WERI-Rb-1 (cell line): Measurements from ENCODE around the gene ACSF3.

Experiments
- DNase-seq: peaks from one replicate; pipeline ENCODE4 v3.0.0-alpha.2; 2020
- H3K27ac ChIP-seq: fragments of 250-450 bp; sonication (Bioruptor Pico); 2 replicates; pipeline ENCODE4 v1.5.1; 2020; ENCODE audit warnings: mild to moderate bottlenecking, moderate library complexity
- H3K27me3 ChIP-seq: fragments of 250-450 bp; sonication (Bioruptor Pico); 2 replicates; pipeline ENCODE4 v1.5.1; 2021; ENCODE audit warnings: mild to moderate bottlenecking, low read depth, moderate library complexity; ENCODE audit not compliant: insufficient read depth, severe bottlenecking
- H3K36me3 ChIP-seq: fragments of 250-450 bp; sonication (Bioruptor Pico); 2 replicates; pipeline ENCODE4 v1.5.1; 2020; ENCODE audit warnings: mild to moderate bottlenecking, moderate library complexity
- H3K4me3 ChIP-seq: 2 replicates; pipeline ENCODE4 v1.5.1; 2011; ENCODE audit warnings: low read depth, mild to moderate bottlenecking, control low read depth, low read length
- H3K9me3 ChIP-seq: fragments of 250-450 bp; sonication (Bioruptor Pico); 2 replicates; pipeline ENCODE4 v1.5.1; 2021; ENCODE audit warnings: mild to moderate bottlenecking, moderate library complexity; ENCODE audit not compliant: severe bottlenecking
- TF ChIP-seq, protein P1 (sequence below): IDR thresholded peaks from 2 replicates; pipeline ENCODE4 v1.5.1; 2011; ENCODE audit warnings: low read depth, mild to moderate bottlenecking, control low read depth, inconsistent platforms, low read length

The ACSF3 gene

DNA sequence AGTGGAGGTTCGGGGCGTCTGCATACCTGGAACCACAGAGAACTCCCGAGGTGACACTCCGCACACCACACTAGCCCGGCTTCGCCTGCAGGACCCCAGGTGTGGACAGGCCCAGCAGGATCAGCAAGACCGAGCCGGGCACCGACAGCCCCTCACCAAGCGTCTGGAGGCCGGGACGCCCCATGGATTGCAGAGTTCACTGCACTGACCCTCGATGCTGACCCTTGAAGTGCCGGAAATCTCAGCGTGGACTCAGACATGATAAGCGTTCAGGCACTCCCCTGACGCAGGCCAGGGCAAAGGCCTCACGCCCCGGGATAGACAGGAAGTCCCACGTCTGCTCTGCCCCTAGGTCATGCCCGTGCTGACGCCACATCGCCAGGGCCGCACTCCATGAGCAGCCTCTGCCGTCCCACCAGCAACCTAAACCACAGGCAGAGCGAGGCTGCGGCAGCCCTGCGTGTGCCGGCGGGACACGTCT, 26.0 kb downstream of the ACSF3 start:
- H3K27ac ChIP-seq = no peak overlapping the region
- DNase-seq = no peak
- TF ChIP-seq, protein P1, sequence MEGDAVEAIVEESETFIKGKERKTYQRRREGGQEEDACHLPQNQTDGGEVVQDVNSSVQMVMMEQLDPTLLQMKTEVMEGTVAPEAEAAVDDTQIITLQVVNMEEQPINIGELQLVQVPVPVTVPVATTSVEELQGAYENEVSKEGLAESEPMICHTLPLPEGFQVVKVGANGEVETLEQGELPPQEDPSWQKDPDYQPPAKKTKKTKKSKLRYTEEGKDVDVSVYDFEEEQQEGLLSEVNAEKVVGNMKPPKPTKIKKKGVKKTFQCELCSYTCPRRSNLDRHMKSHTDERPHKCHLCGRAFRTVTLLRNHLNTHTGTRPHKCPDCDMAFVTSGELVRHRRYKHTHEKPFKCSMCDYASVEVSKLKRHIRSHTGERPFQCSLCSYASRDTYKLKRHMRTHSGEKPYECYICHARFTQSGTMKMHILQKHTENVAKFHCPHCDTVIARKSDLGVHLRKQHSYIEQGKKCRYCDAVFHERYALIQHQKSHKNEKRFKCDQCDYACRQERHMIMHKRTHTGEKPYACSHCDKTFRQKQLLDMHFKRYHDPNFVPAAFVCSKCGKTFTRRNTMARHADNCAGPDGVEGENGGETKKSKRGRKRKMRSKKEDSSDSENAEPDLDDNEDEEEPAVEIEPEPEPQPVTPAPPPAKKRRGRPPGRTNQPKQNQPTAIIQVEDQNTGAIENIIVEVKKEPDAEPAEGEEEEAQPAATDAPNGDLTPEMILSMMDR = no peak
- H3K27me3 ChIP-seq = no peaks in the 10 kb centered on the region
- no peaks in the 10 kb centered on the region for H3K36me3 ChIP-seq
- no peaks in the 10 kb centered on the region for H3K9me3 ChIP-seq
- H3K4me3 ChIP-seq = no peak overlapping the region

DNA sequence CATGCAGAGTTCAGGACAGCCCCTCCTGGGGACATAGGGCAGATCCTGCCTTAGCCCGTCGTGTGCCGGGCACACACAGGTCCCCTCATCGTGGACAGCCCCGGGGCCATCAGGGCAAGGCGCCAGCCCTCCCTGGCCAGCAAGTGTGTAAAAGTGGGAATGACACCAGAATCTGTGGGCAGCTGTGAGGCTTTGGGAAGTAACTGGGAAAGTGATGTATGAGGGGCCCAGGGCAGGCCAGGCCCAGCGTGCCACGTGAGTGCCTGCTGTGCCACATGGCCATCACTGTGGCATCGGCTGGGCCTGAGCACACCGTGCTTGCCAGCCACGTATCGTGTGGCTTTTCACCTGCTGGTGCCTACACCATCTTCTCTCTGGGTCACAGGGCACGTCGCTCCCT, 26.6 kb downstream of the ACSF3 start:
- no peaks in the 10 kb centered on the region for H3K36me3 ChIP-seq
- TF ChIP-seq, protein P1 = no peak
- no peaks in the 10 kb centered on the region for H3K9me3 ChIP-seq
- no peak overlapping the region for H3K4me3 ChIP-seq
- DNase-seq = no peak
- no peaks in the 10 kb centered on the region for H3K27me3 ChIP-seq
- H3K27ac ChIP-seq = no peak overlapping the region

DNA sequence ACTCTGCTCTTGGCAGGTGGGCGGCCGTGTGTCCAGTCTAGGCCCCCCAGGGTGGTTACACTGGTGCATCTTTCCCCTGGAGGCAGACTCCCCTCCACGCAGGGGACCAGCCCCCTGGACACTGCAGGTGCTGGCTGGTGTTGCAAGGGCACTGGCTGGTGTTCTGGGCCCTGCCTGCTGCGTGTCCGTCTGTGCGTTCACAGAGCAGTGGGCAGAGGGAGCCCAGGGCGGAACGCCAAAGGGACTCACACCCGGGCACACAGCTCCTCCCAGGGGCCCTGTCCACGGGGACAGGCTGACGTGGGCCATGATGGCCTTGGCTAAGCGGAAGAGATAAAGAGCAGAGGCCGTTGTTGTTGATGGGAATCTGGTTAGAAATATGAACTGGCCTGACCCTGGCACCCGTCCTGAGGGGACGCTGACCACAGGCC, 27.3 kb downstream of the ACSF3 start:
- no peaks in the 10 kb centered on the region for H3K9me3 ChIP-seq
- DNase-seq = no peak
- no peak overlapping the region for H3K27ac ChIP-seq
- no peaks in the 10 kb centered on the region for H3K27me3 ChIP-seq
- no peak overlapping the region for H3K4me3 ChIP-seq
- no peaks in the 10 kb centered on the region for H3K36me3 ChIP-seq
- TF ChIP-seq, protein P1 = no peak

DNA sequence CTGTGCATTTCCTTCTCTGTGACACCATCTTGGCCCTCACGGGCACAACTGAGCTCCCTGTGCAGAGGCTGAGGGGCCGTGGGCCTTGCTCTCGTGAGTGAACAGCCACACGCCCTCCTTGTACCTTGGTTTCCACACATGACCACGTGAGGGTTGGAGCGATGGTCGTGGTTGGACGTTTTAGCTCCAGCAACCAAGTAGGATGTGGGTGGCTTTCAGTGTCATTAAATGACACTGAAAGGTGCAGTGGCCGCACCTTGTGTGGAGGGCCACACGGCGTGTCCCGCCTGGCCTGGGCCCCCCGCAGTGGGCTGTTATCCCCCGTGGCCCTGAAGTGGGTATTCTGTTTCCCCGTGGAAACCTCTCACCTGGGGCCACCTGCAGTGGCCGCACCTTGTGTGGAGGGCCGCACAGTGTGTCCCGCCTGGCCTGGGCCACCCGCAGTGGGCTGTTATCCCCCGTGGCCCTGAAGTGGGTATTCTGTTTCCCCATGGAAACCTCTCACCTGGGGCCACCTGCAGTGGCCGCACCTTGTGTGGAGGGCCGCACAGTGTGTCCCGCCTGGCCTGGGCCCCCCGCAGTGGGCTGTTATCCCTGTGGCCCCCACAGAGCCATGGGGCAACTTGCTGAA, 28.2 kb downstream of the ACSF3 start:
- H3K9me3 ChIP-seq = no peaks in the 10 kb centered on the region
- no peak overlapping the region for H3K4me3 ChIP-seq
- H3K27me3 ChIP-seq = no peaks in the 10 kb centered on the region
- no peaks in the 10 kb centered on the region for H3K36me3 ChIP-seq
- TF ChIP-seq, protein P1 = no peak
- no peak for DNase-seq
- no peak overlapping the region for H3K27ac ChIP-seq

DNA sequence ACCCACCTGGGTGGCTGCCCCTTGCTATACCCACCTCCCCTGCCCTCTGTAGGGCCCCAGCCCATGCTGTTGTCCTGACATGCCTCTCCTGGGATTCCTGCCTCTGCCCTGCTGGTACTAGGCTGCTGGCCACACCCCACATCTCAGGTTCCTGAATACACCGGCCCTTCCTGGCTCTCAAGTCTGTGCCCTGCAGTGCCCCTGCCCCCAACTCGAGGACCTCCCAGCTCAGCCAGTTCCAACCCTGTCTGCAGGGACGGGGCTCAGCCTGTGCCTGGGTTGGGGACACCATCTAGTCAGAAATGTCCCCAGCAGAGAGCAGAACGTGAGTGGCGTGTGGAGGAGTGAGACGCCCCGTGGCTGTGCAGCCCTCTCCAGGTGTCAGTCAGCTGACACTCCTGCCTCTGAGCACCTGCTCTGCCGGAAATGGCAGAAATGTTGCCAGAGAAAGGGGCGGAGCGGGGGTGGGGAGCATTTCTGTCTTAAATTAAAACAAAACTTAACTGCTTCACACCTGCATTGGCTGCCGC, 28.7 kb downstream of the ACSF3 start:
- no peak for DNase-seq
- Histone ChIP-seq H3K4me3 (no peak overlapping the region), H3K27ac (no peak overlapping the region)

More for the DNA sequence above, 28.7 kb downstream of the ACSF3 start:
- Histone ChIP-seq H3K27me3 (no peaks in the 10 kb centered on the region), H3K36me3 (no peaks in the 10 kb centered on the region), H3K9me3 (no peaks in the 10 kb centered on the region)
- TF ChIP-seq, protein P1 = no peak
